Fibroblast of skin of back (primary cell): ENCODE results near the gene AUP1.
"Not testable (repeated sequence)": the region's sequence is repeated elsewhere in the genome, so short reads cannot be mapped to it uniquely, and the experiment has no call there.

Experiments
- DNase-seq: peaks from one replicate; pipeline ENCODE4 v3.0.0-alpha.2; 2013

AUP1 gene

DNA sequence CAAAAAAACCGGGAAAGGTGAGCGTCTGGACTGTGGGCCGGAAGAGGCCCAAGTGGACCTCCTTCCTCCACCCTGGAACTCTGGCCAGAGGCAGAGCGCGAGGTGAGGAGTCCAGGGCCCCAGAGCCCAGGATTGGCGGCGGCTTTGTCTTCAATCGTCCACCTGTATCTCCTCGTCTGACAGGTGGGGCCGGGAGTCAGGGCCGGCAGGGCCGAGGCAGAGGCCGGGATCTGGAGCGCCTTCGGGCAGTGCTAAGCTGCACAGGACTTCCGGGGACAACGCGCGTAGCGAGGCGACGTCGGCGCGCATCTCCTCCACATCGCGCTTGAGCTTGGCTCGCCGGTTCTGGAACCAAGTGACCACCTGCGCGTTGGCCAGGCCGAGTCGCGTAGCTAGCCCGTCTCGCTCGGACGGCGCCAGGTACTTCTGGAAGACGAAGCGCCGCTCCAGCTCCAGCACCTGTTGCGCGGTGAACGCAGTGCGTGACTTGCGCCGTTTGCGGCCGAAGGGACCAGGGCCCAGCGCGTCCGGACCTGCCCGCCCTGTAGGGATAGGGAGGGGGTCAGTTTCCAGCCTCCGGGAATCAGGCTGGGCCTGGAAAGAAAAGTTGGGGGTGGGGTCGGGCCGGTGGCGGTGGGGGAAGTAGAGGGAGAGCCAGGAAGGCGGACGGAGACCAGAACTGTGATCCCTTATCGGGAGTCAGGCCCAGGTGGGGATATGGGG, 31.6 kb downstream of the AUP1 start:
- DNase-seq: no peak

DNA sequence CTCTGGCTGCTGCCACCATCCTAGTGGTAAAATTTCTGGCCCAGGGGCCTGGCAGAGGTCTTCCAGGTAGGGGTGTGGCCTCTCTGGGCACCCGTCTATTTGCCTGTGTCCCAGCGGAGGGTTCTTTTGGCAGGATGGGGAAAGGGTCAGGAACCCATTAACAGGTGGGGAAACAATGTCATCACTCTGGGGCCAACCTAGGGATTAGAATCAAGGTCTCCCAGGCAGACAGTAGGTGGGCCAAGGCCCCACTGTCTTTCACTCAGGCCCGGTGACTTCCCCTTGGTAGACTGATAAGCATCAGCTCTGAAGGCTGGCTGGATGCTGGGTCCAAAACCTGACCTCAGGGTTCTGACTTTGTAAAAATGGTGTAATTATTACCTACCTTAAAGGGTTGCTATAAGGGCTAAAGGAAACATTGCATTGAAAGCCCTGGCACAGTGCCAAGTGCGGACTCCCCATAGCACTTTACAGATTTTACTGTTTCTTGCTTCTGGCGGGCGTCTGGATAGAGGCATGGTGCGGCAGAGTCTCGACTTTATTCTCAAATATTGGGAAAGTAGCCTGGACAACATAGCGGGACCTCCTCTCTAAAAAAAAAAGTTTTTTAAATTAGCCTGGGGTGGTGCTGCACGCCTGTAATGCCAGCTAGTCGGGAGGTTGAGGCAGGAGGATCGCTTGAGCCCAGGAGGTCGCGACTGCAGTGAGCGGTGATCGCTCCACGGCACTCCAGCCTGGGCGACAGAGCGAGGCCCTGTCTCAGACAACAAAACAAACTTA, 32.3 kb downstream of the AUP1 start:
- no peak for DNase-seq

GRCh38 chr2:74495440-74495839, 34.1 kb downstream of the AUP1 start:
- no peak for DNase-seq

DNA sequence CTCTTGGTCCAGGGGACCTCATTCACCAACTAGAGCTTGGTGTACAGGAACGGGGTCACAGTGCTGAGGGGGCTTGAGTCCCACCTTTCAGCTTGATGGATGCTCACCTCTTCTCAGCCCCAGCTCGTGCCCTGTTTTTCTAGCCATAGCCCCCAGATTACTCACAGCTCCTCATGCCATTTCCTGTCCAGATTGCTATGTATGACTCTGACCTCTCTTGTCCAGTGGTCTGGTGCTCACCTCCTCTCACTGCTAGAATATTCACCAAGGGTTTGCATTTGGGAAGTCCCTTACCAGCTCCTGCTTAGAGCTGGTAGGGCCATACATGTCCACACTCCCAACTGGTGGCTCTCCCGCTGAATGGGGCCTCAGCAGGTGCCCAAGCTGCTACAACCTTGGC, 36.0 kb downstream of the AUP1 start:
- no peak for DNase-seq

DNA sequence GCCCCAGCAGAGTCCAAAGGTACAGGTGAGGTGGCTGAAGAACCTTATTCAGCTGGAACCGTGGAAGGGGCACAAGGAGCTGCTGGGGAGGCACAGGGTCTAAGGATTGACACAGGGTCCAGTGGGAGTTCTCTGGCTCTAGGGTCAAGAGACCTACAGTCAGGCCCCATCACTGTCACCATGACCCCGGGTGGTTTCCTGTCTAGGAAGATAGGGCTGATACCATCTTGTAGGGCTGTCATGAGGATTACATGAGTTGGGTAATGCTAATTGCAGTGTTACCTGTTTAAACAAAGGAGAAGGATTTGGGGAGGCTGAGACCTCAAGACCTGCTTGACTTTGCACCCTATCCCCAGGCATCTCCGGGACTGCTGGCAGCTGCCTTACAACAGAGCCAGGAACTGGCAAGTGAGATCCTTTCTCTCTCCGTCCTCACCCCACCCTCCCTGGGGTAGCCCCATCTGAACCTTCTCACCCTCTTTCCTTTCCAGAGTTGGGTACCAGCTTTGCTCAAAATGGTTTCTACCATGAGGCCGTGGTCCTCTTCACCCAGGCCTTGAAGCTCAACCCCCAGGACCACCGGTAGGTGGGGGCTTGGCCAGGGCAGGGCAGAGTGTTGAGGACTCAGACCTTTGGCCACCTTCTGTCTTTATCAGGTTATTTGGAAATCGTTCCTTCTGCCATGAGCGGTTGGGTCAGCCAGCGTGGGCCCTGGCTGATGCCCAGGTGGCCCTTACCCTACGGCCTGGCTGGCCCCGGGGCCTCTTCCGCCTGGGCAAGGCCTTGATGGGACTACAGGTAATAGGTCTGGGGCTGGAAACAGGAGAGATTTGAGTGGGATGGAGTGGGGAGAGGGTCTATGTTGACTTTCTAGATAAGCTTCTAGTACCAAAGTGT, 37.6 kb downstream of the AUP1 start:
- DNase-seq: no peak

DNA sequence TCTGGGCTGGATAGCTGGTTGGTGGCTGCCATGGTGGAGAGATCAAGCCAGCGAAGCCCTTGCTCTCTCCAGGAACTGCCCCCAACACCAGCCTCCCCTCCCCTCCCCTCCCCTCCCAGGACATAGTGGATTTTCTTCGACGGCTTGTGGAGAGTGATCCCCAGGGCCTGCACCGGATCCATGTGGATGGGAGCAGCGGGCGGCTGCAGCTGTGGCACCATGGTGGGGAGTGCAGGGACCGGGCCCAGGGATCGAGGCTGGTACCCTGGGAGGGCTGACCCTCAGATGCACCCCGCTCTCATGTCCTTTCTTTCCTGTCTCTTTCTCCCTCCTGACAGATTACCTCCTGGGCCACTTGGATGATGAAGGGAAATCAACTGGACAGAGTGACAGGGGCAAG, 39.6 kb downstream of the AUP1 start:
- no peak for DNase-seq

DNA sequence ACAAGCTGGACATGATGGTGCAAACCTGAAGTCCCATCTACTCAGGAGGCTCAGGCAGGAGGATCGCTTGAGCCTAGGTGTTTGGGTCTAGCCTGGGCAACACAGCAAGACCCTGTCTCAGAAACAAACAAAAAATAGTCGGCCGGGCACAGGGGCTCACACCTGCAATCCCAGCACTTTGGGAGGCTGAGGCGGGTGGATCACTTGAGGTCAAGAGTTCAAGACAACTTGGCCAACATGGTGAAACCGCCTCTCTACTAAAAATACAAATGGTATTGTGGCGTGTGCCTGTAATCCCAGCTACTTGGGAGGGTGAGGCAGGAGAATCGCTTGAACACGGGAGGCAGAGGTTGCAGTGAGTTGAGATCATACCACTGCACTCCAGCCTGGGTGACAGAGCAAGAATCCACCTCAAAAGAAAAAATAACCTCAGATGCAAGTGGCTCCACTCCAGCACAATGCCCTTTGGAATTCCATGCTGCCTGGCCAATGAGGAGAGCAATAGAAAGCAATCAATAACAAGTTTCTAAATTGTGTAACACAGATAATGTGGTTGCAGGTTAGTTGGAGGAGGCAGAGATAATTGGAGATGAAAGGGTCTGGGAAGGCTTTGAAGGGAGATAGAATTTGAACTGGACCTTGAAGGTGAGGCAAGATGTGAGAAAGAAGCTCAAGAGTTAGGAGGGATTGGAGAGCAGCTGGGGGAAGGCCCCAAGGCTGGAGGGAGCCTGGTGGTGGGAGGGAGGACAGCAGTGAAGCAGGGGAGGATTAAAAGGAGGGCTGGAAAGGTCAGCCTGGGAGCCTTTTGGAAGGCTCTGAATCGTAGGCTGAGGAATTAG, 40.6 kb downstream of the AUP1 start:
- no peak for DNase-seq

GRCh38 chr2:74486141-74486540, 43.4 kb downstream of the AUP1 start:
- DNase-seq: no peak

DNA sequence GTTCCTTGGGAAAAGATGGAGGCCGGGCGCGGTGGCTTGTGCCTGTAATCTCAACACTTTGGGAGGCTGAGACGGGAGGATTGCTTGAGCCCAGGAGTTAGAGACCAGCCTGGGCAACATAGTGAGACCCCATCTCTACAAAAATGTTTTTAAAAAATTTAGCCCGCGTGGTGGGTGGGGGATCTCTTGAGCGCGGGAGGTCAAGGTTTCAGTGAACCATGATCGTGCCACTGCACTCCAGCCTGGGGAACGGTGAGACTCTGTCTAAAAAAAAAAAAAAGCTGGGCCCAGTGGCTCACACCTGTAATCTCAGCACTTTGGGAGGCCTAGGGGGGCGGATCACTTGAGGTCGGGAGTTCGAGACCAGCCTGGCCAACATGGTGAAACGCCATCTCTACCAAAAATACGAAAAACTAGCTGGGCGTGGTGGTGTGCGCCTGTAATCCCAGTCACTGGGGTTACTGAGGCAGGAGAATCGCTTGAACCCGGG, 45.8 kb downstream of the AUP1 start:
- not testable (repeated sequence) for DNase-seq

DNA sequence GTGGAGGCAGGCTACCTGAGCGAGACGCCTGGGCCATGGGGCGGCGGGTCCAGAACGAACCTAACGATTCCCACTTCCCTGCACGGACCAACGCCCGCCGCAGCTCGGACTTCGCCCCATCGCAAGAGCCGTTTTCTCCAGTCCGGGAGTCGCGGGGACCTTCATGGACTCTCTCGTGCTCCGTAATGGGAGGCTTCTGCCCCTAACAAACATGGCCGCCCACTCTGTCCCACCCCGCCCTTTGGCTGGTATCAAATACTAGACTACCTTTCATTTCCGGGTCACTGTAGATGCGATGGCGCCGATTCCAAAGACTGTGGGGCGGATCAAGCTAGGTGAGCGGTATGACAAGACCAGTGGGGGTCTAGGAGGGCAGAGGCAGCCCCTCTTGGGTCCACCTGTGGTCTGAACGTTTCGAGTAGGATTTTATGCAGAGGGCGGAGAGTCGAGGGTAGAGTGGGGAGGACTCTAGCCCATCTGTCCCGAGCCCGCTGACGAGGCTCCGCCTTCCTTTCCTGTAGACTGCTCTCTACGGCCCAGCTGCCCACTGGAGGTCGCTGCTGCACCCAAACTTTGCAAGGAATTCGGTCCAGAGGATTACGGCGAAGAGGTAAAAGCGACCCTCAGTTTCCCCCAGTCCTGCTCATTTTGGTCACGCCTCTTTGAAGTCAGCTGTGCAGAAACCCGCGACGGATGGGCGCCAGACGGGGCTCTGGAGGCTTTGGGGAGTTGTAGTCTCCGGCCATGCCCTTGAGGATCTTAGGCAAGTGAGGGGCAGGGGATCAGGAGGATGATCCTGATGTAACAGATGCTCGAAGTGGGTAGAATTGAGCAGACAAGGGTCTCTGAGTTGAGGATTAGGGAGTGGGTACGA, 46.5 kb downstream of the AUP1 start, which contains the start of the genes CCDC142 and TTC31:
Gene CCDC142 (minus strand): TSS at position 198 of the 874 bp plus-strand sequence. CDS start 161 bp downstream, at position 37.
Gene TTC31 (plus strand): TSS at position 281 of the 874 bp plus-strand sequence. CDS start 15 bp downstream, at position 296.
- DNase-seq: peak; percentile 96

GRCh38 chr2:74481961-74482800, 47.3 kb downstream of the AUP1 start:
- DNase-seq: no peak

- DNase-seq: no peak
Observed at GRCh38 chr2:74481431-74481830, 48.1 kb downstream of the AUP1 start.
